SKM-1 (cell line): ENCODE results near the gene PBX1.
"Not testable (repeated sequence)": the region's sequence is repeated elsewhere in the genome, so short reads cannot be mapped to it uniquely, and the experiment has no call there.

Source experiments
- DNase-seq: peaks from one replicate; lab custom pipeline; 2025; ENCODE audit not compliant: unreplicated experiment; lab: John Stamatoyannopoulos, UW

The PBX1 gene

GRCh38 chr1:164558461-164559341, at the start of gene PBX1:
Gene PBX1 (plus strand): TSS chr1:164559184.
- DNase-seq: peak; percentile 98

GRCh38 chr1:164510435-164510834, 48.5 kb upstream of the PBX1 start:
- DNase-seq: no peak

DNA sequence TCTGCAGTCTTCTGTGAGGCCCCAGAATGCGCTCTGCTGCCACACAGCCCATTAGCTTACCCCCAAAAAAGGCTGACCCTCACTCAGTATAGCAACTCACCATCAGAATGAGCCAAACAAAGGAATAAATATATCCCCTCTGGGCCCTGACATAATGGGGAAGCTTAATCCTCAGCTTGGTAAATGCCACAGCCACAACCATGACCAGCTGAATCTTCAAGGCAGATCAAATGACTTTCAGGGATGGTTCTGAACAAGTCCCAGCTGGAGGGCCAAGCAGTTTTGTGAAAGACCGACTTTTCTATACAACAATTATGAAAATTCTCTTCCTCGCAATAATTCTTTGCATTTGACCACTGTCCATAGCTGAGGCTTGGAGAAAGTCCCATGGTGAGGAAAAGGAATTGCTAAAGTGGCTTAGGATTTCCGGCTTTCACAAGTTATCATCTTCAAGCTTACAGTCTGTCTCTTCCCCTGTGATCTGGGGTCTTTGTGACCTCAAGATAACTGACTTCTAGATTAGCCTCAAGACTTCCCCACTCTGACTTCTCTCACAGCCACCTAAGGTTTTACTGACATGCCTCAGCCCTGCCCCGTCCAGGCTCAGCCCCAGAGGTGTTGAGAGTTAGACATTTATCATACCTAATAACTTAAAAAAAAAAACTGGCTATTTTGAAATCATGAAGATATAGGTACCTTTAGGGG, 47.8 kb upstream of the PBX1 start:
- DNase-seq: no peak

DNA sequence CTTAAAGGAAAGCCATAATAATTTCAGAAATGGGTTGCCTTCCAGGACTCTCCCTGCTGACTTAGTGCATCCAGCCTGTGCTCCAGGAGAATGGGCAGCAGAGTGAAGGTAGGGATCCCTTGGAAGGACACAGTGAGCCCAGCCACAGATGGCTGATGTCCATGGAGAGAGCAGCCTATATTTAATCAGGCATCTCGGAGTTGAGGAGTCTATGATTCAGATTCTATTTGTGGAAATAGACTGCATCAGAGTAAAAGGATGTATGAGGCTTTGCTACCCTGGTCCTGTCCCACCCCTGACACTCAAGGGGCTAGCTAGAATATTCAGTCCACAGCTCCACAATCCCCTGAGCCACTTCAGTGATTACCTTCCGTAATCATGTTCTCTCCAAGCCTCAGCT, 43.8 kb upstream of the PBX1 start:
- DNase-seq: no peak

DNA sequence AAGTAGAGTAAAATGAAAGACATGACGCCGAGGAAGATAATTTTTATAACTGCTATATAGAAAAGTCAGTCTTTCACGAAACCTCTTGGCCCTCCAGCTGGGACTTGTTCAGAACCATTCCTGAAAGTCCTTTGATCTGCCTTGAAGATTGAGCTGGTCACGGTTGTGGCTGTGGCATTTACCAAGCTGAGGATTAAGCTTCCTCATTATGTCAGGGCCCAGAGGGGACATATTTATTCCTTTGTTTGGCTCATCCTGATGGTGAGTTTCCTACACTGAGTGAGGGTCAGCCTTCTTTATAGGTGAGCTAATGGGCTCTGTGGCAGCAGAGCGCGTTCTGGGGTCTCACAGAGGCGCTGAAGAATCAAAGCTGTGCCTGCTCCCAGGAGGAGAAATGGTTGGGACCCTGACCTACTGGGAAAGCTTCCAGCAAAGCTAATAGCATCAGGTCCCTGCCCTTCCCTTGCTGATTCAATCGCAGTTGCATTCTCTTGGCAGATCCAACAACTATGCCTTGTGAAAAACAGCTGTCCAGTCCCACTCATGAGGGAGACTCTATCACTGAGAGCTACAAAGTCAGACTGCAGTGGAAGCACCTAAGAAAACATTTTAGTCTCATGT, 43.2 kb upstream of the PBX1 start:
- no peak for DNase-seq

DNA sequence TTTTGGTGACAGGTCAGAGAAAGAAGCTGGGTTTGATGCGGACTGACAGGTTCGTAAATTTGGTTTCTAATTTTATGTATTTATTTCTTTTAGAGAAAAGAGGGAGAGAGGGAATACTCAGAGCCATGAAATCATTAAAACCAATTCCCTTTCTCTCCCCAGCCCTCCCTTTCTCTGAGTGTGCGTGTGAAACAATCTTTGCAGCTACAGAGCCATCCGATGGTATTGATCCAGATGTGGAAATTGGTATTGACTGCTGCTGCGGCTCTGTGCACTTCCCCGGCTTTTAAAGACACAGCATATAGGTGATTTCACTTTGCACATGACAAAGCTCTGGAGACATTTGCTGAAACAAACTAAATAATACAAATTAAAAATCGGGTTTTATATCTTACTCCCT, 42.4 kb upstream of the PBX1 start:
- DNase-seq: no peak

- DNase-seq: no peak
These were observed 40.2 kb upstream of the PBX1 start for GRCh38 chr1:164518692-164519332.

GRCh38 chr1:164519426-164519825, 39.6 kb upstream of the PBX1 start:
- no peak for DNase-seq

DNA sequence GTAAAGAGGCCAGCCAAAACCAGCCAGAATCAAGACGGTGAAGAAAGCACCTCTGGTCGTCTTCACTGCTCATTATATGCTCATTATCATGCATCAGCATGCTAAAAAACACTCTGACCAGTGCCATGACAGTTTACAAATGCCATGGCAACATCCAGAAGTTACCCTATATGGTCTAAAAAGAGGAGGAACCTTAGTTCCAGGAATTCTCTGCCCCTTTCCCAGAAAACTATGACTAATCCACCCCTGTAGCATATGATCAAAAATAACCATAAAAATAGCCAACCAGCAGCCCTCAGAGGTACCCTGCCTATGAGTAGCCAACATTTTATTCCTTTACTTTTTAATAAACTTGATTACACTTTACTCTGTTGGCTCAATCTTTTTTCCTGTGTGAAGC, 34.2 kb upstream of the PBX1 start:
- DNase-seq: no peak

- no peak for DNase-seq
These were observed 23.9 kb upstream of the PBX1 start for GRCh38 chr1:164534863-164535610.

GRCh38 chr1:164552463-164552988, 6.5 kb upstream of the PBX1 start:
- not testable (repeated sequence) for DNase-seq

DNA sequence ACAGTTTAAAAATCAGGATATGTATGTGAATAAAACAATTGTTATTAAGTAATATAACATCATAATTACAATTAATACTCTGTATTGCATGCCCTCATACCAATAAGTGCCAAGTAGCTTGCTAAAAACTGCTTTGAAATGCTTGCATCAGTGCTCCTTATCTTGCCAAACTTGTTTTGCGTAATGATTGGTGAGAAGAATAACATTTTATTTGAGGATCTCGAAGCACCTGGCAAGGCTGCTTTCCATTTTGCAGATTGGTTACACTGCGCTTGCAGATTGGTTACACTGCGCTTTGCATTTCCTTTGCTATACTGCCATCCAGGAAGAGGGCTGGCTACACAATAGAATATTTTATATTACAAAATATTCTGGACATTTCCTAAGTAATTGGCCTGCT, 1.7 kb upstream of the PBX1 start:
- no peak for DNase-seq

DNA sequence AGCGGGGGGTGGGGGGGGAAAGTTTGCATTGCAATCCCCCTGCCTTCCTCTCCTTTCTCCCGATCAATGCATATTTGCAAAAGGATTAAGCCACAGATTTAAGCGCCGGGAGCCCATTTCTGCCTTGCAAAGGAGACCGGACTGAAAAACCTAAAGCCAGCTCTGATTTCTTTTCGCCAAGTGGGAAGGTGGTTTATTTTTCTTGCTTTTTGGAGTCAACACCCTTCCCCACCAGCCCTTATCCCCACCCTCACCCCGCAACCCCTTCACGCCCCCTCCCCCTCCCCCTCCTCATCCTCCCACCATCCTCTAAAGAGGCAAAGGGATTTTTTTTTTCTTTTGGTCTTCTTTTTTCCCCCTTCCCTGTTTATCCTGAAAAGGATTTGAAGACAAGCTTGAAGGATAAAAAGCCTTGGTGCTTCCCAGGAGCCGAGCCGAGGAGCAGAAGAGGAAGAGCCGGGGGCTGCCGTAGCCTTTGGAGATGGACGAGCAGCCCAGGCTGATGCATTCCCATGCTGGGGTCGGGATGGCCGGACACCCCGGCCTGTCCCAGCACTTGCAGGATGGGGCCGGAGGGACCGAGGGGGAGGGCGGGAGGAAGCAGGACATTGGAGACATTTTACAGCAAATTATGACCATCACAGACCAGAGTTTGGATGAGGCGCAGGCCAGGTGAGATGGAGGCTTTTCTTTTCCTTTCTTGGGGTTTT, 513 bp downstream of the PBX1 start:
- no peak for DNase-seq

- DNase-seq: no peak
These were observed 1.1 kb downstream of the PBX1 start for GRCh38 chr1:164560121-164560541.

GRCh38 chr1:164560556-164560955, 1.6 kb downstream of the PBX1 start:
- no peak for DNase-seq

DNA sequence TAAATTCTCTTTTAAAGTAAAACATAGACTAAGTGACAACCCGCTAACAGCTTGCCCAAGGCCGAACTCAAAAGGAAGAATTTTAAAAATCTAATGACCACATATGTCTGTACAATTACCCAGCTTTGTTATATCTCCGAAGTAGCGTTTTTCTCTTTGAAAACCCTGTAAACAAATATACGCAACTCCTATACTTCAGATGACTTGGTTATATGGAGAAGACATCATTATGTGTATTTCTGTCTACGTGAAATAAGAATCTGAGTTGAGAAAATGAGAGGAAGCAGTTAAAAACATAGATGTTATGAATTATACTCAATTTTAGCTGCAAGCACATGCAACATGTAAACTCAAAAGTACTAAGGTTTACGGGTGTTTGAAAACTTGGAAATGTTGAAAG, 2.0 kb downstream of the PBX1 start:
- DNase-seq: no peak

- no peak for DNase-seq
These were observed 2.5 kb downstream of the PBX1 start for GRCh38 chr1:164561472-164561871.

DNA sequence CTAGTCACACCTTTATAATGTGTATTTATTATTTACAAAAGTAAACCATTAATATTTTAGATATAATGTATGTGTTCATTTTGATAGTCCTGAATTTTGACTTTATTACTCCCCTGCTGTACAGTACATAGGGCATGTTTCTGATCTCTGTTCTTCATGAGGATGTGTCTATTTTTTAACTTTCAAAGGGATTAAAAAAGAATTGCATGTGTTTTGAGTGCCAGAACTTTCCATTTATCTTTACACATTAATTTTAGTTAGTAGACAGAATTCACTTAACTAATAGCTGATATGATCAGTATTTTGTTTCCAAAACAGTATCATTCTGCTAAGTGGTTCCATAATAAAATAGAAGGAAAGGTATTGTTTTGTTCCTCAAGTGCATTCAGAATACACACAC, 3.1 kb downstream of the PBX1 start:
- DNase-seq: no peak

DNA sequence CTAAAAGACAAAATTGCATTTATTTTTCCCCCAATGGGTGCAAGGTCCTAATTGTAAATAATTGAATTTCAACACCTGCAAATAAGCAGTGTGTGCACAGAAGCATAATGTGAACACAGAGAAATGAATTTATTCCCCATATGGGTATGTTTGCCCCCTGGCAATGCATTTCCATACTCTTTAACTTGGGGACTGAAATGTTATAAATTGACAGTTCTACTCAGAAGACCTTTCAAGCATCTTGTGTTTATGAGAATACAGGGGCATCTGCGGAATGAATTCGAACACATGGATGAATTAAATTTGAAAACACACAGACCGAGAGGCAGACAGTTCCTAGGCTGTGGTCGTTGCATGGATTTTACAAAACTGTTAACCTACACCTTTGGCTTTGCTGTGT, 3.5 kb downstream of the PBX1 start:
- no peak for DNase-seq

DNA sequence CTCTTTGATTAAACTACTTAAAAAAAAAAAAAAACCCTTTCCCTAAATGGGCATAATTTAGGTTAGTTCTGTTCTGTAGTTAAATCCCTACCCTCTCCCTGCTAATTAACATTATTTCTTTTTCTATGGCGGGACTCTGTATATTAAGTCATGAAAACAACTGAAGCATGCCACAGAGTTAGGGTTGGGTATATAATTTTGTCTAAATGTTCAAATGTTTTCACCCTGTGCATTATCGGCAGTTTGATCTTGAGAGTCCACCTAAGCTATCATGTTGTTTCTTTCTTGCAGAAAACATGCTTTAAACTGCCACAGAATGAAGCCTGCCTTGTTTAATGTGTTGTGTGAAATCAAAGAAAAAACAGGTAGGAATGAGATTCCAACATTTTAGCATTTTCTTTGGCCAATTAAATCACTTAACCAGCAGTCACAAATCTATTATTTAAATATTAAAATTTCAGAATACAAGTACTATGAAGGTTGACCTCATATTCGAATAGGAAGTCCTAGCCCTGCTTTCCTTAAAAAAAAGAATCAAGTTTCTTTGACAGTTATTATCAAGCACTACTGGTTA, 4.0 kb downstream of the PBX1 start:
- no peak for DNase-seq
